Uterus (tissue), 2 donors: ENCODE results near the gene LUC7L3.

Source experiments
- CTCF ChIP-seq, 4 experiments: fragments of 200-600 bp in 2 of 4; fragments of 450-650 bp in 2 of 4; sonication (generic) in 2 of 4; IDR thresholded peaks; one replicate each; pipeline ENCODE4 v1.5.1; 2016 to 2019; ENCODE audit warnings: antibody characterized with exemption in 4 of 4, mild to moderate bottlenecking in 2 of 4, moderate library complexity in 1 of 4
- POLR2A ChIP-seq, 2 donors: fragments of 450-650 bp; IDR thresholded peaks; one replicate each; pipeline ENCODE4 v1.6.1; 2016; ENCODE audit warnings: antibody characterized with exemption in 2 of 2, mild to moderate bottlenecking in 1 of 2, moderate library complexity in 1 of 2

DNA sequence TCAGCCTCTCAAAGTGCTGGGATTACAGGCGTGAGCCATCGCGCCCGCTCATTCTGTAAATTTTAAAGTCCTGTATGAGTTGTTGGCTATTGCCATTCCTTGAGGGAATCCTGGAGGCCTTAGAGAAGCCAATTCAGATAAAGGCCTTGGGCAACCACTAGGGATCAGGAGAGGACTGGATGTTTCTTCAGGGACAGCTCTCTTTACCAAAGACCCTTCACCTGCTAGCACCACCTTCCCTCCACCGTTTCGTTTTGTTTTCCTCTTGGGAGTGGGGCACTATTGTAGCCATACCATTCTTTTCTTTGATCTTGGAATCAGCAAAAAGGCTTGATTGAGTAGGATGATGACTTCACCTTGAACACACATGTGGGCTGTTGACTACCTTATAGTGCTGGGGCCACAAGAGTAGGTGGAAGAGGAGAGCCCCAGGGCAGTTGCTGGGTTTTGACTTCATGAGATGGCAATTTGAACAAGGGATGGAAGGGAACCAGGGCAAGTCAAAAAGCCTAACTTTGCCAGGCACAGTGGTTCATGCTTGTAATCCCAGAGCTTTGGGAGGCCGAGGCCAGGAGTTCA is 54.9 kb downstream of the LUC7L3 start:
- TF ChIP-seq CTCF (IDR thresholded peaks at IDR 0.05) (no peak), POLR2A (IDR thresholded peaks at IDR 0.05) (no peak)
